Upper lobe of right lung (tissue), 1 donor: ENCODE data around the gene EIF1. TPM values are rescaled to one million over a fixed set of nuclear protein-coding genes. Genes with fewer than 3 reads are reported as not detected.

ENCODE experiments used
- ATAC-seq: fragments of 200-7000 bp; cut with Tn5 transposase; one replicate; pipeline ENCODE4 v1.9.1; 2020; ENCODE audit warnings: mild to moderate bottlenecking, moderate library complexity
- DNase-seq: peaks from one replicate; pipeline ENCODE4 v3.0.0-alpha.2; 2020
- H3K27ac ChIP-seq: fragments of 200-600 bp; one replicate; pipeline ENCODE4 v1.8.0; 2022
- H3K27me3 ChIP-seq: fragments of 200-600 bp; one replicate; pipeline ENCODE4 v1.8.0; 2022; ENCODE audit warnings: mild to moderate bottlenecking
- H3K36me3 ChIP-seq: fragments of 200-600 bp; one replicate; pipeline ENCODE4 v1.8.0; 2022
- H3K4me1 ChIP-seq: fragments of 200-600 bp; one replicate; pipeline ENCODE4 v1.8.0; 2022
- H3K4me3 ChIP-seq: fragments of 200-600 bp; one replicate; pipeline ENCODE4 v1.8.0; 2022; ENCODE audit warnings: mild to moderate bottlenecking
- H3K9me3 ChIP-seq: fragments of 200-600 bp; one replicate; pipeline ENCODE4 v1.8.0; 2022
- CTCF ChIP-seq: fragments of 200-600 bp; IDR thresholded peaks from one replicate; pipeline ENCODE4 v1.8.0; 2022; ENCODE audit warnings: antibody characterized with exemption
- intact Hi-C: fragments of 100-400 bp; cut with DNase I; formaldehyde crosslinking; loops from one replicate; pipeline ENCODE4 v1.11.0; 2022
- total RNA-seq: library from RNA; stranded (reverse); fragmentation: NEBNext Ultra II Directional; extraction: Animal tissue kit (Norgen Biotek cat#: 25700); gene quantifications from one replicate; pipeline ENCODE4 v1.2.1, GENCODE V29; 2021
- donor health status: DM: no; HTN: yes; CAD: no; lungs with severe emphysema.

The EIF1 gene
- total RNA-seq, 1 donor from 2014 or later, result 974 TPM

GRCh38 chr17:41734139-41734948 lies 45.7 kb downstream of the EIF1 start, which contains the start of gene HAP1:
Gene HAP1 (minus strand): TSS chr17:41734643. CDS start chr17:41734634, 9 bp downstream.
- intact Hi-C loops, result no loop called here
- Histone ChIP-seq H3K4me3 (peak within 1 kb of the TSS; percentile 45), H3K36me3 (no peaks in the 10 kb centered on the region), H3K27ac (no peak within 1 kb of the TSS), H3K4me1 (peaks cover 19% of the 10 kb centered on the region), H3K9me3 (no peaks in the 10 kb centered on the region), H3K27me3 (peaks cover 43% of the 10 kb centered on the region)
- DNase-seq, result peak; percentile 73
- peak; percentile 10 for ATAC-seq
- TF ChIP-seq CTCF, result no peak

GRCh38 chr17:41734949-41735313 lies 46.2 kb downstream of the EIF1 start:
- Histone ChIP-seq H3K4me3 (peak overlapping the region; percentile 45), H3K27me3 (peaks cover 43% of the 10 kb centered on the region), H3K9me3 (no peaks in the 10 kb centered on the region), H3K36me3 (no peaks in the 10 kb centered on the region), H3K4me1 (peaks cover 19% of the 10 kb centered on the region), H3K27ac (no peak overlapping the region)
- TF ChIP-seq CTCF, result no peak
- DNase-seq (no peak), ATAC-seq (no peak)
- intact Hi-C loops, result no loop called here

GRCh38 chr17:41735744-41736143 lies 47.1 kb downstream of the EIF1 start:
- Histone ChIP-seq H3K27me3 (peaks cover 43% of the 10 kb centered on the region), H3K36me3 (no peaks in the 10 kb centered on the region), H3K4me1 (peaks cover 19% of the 10 kb centered on the region), H3K9me3 (no peaks in the 10 kb centered on the region), H3K4me3 (no peak overlapping the region), H3K27ac (no peak overlapping the region)
- no peak for ATAC-seq
- DNase-seq, result no peak
- intact Hi-C loops, result no loop called here
- no peak for TF ChIP-seq CTCF

- intact Hi-C loops, result no loop called here
- TF ChIP-seq CTCF, result no peak
Observed at GRCh38 chr17:41736983-41737679, 48.4 kb downstream of the EIF1 start.

GRCh38 chr17:41737680-41738023 lies 49.0 kb downstream of the EIF1 start:
- intact Hi-C loops, result loop anchor here (2.0 kb wide), 1 partner anchor 63 kb away; no protein-coding TSS in a partner anchor
- Histone ChIP-seq H3K27ac (no peak overlapping the region), H3K4me3 (no peak overlapping the region), H3K9me3 (no peaks in the 10 kb centered on the region), H3K36me3 (no peaks in the 10 kb centered on the region), H3K27me3 (peaks cover 38% of the 10 kb centered on the region), H3K4me1 (peaks cover 19% of the 10 kb centered on the region)
- ATAC-seq (no peak), DNase-seq (no peak)
- TF ChIP-seq CTCF, result no peak

More at GRCh38 chr17:41736983-41737679, 48.4 kb downstream of the EIF1 start:
- Histone ChIP-seq H3K27me3 (peaks cover 43% of the 10 kb centered on the region), H3K36me3 (no peaks in the 10 kb centered on the region), H3K4me3 (no peak overlapping the region), H3K9me3 (no peaks in the 10 kb centered on the region), H3K27ac (no peak overlapping the region), H3K4me1 (peaks cover 19% of the 10 kb centered on the region)
- no peak for ATAC-seq
- DNase-seq, result no peak
